Limb (tissue), 2 donors: Measurements from ENCODE around the gene WDR86.
A peak's percentile ranks its signal among the peaks of the same experiment; 100 is the strongest.

Source experiments
- DNase-seq, 2 donors: peaks; one replicate each; pipeline ENCODE4 v3.0.0-alpha.2; 2016; ENCODE audit errors: extremely low spot score in 2 of 2

WDR86 gene, protein sequence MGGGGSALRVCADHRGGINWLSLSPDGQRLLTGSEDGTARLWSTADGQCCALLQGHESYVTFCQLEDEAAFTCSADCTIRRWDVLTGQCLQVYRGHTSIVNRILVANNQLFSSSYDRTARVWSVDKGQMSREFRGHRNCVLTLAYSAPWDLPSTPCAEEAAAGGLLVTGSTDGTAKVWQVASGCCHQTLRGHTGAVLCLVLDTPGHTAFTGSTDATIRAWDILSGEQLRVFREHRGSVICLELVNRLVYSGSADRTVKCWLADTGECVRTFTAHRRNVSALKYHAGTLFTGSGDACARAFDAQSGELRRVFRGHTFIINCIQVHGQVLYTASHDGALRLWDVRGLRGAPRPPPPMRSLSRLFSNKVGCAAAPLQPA

DNA sequence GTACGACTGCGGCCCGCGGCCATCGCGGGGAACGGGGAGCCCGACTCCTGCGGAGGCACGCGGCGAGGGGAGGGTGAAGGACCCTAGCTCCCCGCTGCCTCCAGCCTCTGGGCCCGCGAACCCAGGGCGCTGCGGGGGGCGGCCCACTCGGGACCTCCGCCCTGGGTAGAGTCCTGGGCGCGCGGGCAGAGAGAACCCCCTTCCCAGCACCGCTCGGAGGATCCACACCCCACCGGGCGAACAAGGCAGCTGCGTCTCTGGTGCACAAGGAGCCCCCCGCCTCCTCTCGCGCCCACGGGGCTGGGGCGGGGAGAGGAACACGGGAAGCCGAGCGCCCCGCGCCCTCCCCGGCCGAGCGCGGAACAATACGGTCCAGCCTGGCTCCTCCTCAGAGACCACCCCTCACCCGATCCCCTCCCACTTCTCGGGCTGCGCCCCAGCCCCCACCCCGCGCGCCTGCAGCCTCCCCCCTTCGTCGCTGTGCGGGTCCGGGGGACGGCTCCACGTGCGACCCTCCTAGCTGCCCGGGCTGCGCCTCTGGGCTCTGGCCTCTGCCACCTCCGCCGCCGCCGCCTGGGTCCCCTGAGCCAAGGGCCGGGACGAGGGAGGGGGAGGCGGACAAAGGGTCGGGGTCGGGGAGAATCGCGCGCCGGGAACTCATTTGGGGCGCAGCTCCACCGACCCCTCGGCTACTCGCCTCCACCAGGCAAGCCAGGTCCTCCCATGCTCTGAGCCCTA is at the start of gene WDR86:
Gene WDR86 (minus strand): TSS at position 372 of the 738 bp plus-strand sequence. CDS start 449 bp downstream, outside the sequence.
- DNase-seq, result peak; percentile 30 to 85

DNA sequence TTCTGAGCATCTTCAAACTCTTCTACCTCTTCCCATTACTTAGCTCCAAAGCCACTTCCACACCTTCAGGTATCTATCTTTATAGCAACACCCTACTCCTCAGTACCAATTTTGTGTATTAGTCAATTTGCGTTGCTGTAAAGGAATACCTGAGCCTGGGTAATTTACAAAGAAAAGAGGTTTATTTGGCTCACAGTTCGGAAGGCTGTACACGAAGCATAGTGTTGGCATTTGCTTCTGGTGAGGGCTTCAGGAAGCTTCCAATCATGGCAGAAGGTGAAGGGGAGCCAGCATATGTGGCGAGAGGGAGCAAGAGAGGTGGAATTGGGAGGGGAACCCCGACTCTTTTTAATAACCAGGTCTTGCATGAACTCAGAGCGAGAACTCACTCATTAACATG is 47.7 kb upstream of the WDR86 start:
- no peak for DNase-seq

DNA sequence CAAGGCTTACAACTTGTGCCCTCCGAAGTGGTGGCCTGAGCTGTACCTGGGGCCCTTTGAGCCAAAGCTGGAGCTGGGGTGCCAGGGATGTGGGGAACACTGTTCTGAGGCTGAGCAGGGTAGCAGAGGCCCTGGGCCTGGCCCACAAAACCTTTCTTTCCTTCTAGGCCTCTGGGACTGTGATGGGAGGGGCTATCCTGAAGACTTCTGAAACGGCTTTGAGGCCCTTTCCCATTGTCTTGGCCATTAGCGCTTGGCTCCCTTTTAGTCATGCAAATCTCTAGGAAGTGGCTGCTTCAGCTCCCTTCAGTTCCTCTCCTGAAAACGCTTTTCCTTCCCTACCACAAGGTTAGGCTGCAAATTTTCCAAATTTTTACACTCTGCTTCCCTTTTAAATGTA is 46.9 kb upstream of the WDR86 start:
- DNase-seq, result no peak

DNA sequence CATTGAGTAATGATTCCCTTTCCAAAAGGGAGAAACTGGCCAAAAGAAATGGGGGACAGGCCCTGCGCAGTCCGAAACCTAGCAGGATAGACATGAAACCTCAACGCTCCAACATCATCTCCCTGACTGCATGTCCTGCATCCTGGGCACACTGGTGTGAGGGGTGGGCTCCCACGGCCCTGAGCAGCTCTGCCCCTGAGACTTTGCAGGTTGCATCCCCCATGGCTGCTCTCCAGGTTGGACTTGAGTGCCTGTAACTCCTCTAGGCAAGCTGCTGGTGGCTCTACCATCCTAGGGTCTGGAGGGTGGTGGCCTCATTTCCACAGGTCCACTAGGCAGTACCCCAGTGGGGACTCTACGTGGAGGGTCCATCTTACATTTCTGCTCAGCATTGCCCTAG is 46.4 kb upstream of the WDR86 start:
- no peak for DNase-seq

DNA sequence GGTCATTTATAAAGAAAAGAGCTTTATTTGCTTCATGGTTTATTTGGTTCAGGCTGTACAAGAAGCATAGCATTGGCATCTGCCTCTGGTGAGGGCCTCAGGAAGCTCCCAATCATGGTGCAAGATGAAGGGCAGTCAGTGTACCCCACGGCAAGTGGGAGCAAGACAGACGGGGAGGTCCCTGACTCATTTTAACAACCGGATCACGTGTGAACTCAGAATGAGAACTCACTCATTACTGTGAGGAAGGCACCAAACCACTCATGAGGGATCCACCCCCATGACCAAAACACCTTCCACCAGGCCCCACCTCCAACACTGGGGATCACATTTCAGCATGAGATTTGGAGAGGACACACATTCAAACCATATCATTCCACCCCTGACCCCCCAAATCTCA is 45.9 kb upstream of the WDR86 start:
- DNase-seq, result no peak

DNA sequence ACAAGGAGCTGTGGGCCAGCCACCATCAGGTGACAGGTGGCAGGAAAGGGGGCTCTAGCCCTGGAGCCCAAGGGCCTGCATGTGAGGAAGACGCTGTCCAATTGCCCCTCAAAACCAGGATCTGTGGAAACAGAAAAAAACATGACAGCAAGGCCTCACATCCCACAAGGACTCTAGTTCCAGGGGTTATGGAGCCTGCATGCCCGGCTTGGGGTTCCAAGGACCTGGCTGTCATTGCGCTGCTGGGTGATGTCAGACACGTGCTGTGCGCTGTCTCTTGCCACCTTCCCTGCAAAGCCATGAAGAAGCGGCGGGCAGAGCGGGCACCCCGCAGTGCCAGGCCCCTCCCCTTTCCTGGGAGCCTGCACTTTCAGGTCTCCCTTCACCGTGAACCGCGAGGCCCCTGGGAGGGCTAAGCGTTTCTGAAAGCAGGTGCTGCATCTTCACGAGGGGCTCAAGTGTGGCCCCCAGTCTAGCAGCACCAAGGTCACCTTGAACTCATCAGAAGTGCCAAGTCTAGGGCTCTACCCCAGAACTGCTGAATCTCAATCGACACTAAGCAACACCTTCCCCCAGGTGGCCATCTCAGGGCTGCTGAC is 45.2 kb upstream of the WDR86 start:
- DNase-seq, result no peak

DNA sequence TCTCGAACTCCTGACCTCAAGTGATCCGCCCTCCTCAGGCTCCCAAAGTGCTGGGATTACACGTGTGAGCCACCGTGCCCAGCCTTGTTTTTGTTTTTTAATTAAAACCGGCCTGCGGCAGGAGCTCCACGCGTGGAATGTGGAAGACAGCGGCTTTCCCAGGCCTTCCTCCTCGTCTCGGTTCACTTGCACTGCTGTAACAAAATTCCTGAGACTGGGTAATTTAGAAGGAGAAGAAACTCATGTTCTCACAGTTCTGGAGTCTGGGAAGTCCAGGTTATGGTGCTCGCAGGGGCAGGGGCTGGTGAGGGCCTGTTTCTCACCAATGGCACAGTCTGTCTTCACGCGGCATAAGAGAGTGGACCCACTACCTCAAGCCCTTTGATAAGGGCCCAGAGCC is 44.5 kb upstream of the WDR86 start:
- no peak for DNase-seq

DNA sequence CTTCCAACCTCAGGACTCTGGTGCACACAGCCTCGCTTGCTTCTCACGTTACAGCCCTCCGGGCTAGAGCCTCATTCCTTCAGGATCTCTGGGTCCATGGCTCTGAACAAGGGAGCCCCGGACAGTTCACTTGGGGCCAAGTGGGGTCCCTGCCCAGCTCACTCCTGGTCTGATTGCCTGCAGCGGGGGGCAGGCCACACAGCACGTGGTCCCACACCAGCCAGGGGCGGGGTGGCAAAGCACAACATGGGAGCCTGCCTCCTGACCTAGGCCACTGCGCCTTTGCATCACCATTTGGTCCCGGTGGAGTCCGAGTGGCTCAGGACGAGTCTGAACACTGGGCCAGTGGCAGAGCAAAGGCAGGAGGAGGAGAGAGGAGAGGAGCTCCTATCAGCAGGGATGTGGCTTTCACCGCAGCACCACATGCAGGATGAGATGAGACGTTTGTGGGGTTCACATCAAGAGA is 43.5 kb upstream of the WDR86 start:
- DNase-seq, result no peak

DNA sequence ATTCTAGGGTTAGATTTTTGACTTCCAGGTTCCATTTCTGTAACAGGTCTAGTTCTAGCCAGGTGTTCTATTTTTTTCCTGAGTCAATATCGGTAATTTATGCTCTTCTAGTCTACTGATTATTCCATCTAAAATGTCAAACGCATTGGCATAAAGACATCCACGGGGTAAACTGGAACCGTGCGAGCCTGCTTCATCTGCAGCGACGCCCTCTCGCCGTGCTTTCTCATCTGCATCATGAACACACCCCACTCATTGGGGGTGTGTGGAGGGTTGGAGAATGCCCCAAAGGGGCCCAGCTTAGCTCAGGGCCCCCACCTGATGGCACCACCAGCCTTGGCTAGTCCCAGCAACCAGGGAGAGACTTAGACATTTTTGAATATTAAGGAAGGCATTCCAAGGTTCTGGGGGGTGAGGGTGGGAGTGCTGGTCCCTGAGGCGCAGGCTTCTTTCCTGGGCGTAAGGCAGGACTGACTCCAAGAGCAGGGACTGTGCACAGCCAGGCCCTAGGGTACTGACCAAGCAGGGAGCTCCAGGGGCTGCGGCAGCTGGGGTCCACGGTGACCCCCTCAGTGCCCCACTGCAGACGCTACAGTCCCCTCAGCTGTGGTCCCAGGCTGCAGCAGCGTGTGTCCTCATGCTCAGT is 43.0 kb upstream of the WDR86 start:
- DNase-seq, result no peak

DNA sequence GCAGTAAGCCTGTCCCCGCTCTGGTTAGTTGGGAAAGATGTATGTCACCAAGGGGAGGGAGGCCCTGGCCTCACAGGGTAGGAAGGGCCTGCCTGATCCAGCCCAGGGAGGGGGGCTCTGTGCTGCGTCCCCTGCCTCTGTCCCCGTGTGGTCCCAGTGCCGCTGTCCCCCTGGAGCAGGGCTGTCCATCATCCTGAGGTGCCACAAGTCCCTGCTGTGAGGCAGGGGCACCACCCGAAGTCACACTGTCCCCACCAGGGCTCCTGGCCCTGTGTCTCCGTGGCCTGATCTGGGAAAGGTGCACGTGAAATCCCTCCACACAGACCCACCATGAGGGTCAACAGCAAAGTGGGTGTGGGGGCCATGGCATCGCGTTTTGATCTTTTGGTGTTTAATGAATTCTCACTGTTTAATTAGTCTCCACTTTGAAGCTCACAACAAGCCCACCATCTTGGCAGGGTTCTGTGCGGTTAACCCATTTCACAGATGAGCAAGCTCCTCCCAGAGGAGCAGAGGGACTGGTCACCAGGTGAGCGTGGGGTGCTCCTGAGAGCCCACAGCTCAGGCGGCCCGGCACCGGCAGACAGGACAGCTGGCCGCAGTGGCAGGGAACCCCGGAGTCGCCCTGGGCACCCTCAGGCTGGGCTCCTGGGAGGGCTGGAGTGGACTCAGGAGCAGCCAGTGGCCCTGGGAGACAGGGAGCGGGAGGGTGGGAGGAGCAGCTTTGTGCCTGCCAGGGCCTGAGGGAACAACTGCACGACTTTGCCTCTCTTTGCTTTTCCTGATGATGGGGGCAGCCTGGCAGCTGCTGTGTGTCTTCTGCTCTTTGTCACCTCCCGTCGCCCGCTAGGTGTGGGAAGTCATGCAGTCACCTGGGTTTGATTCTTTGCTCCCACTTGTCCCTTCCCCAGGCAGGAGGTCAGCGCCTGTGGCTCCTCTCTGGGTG is 42.1 kb upstream of the WDR86 start:
- DNase-seq, result no peak

DNA sequence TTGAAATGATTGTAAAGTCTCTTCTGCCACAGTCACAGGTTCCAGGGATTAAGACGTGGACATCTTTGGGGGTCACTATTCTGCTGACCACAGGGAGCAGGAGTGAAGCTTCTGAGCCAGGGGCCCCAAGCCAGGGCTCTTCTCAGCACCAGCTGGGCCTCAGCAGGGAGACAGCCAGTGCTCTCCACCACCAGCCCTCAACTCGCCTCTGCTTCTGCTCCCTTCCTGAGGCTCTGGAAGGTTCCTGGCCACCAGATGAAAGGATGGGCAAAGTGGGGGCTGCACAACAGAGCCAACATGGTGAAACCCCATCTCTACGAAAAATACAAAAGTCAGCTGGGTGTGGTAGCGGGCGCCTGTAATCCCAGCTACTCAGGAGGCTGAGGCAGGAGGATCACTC is 41.3 kb upstream of the WDR86 start:
- DNase-seq, result no peak

DNA sequence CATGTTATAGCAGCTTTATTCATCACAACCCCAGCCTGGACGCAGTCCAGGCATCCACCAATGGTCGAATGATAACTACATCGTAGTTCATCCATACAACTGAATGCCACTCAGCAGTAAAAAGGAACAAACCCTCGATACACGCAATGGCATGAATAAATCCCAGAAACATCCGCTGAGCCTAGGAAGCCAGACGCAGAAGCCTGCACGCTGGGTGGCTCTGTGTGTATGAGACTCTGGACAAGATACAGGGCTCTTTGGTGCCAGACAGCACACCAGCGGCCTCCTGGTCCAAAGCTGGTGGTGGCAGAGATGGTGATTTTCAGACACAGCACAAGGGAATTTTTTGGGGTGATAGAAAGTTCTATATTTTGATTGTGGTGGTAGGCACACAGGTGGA is 40.2 kb upstream of the WDR86 start:
- DNase-seq, result no peak

DNA sequence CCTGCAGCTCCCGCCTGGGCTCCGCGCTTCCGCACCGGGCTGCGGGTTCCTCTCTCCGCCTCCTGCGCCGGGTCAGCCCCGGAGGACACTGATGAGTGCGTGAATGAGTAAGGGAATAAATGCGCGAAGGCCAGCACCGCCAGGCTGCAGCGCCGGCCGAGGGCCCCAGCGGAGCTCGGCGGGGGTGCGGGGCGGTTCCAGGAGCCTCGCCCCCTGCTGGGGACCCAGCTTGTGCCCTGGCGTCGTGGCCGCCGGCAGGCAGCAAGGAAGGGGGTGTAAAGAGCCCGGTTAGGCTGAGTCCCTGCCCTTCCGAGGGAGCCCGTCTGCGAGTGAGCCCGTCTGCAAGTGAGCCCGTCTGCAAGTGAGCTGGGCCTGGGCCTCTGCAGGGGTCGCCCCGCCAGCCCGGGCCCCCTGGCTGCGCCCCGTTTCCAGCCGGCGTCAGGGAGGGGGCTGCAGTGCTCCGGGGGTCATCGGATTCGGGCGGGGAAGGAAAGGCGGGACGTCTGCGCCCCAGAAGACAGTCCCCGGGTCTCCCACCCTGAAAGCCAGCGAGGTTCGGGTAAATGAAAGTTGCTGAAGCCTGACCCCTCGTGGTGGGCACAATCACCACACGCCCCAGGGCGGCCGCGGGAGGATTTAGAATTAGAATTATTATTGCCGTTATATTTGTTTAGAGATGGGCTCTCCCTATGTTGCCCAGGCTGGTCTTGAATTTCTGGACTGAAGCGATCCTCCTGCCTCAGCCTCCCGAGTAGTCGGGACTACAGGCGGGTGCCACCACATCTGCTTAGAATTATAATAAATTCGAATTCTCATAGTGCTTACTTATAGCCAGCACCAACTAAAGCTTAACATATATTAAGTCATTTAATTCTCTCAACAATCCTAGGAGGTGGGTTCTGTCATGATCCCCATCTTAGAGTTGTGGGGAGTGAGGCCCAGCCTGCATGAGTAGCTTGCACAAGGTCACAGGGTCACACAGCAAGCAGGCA is 38.7 kb upstream of the WDR86 start:
- peak; percentile 62 to 84 for DNase-seq

DNA sequence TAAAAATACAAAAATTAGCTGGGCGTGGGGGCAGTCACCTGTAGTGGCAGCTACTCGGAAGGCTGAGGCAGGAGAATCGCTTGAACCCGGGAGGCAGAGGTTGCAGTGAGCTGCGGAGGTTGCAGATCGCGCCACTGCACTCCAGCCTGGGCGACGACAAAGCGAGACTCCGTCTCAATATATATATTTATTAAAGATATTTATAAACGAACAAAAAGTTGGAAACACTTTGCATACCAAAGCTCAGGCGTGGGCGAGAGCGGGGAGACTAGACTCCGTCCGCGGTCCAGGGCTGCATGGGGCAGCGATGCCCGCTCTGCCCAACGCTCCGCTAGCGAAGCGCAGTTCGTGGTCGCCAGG is 38.0 kb upstream of the WDR86 start:
- DNase-seq, result no peak

DNA sequence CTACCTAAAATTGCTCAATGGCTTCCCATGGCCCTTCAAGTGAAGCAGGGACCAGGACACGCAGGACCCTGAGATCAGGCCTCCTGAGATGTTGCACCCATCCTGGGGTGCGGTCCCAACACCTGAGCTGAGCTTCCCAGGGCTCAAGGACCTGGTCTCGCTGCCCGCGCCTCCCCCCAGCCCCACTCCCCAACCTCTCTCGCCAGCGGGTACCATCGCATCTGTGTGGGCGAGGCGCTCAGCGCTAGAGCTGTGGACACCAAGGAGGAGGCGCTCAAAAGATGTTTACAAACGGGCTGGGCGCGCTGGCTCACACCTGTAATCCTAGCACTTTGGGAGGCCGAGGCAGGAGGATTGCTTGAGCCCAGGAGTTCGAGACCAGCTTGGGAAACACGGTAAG is 37.5 kb upstream of the WDR86 start:
- no peak for DNase-seq

DNA sequence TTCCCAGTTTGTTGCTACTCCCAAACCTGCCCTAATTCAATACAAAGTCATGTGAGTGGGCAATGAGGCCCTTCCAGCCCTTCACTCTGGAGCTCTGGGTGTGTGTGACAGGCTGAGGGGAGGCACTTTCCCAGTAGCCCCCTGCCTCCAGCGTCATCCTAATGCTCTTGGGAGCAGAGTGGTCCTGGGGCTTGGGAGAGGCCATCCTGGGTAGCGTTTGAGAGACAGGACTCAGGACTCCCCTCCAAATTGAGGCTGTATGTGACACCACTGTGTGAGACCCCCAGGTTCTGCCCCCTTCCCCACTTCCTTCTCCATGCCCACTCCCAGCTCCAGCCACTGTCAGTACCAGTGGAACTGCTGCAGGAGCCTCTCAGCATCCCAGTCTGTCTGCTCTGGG is 36.6 kb upstream of the WDR86 start:
- no peak for DNase-seq

DNA sequence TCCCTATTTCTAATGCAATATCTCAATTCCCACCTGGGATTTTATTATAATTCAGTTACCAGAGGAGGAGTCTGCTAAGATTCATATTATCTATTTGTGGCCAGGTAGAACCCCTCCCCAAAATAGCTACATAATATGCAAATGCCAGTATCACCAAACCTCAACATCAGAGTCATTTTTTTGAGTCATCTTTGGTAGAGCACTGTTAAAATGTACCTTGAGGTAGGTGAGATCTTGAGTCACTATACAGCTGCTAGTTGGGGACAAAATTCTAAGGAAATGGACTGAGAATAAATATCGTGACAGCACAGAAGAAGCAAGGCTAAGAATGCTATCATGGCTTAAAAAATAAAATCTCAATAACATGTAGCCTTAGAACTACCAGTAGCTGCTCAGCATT is 34.8 kb upstream of the WDR86 start:
- DNase-seq, result no peak

DNA sequence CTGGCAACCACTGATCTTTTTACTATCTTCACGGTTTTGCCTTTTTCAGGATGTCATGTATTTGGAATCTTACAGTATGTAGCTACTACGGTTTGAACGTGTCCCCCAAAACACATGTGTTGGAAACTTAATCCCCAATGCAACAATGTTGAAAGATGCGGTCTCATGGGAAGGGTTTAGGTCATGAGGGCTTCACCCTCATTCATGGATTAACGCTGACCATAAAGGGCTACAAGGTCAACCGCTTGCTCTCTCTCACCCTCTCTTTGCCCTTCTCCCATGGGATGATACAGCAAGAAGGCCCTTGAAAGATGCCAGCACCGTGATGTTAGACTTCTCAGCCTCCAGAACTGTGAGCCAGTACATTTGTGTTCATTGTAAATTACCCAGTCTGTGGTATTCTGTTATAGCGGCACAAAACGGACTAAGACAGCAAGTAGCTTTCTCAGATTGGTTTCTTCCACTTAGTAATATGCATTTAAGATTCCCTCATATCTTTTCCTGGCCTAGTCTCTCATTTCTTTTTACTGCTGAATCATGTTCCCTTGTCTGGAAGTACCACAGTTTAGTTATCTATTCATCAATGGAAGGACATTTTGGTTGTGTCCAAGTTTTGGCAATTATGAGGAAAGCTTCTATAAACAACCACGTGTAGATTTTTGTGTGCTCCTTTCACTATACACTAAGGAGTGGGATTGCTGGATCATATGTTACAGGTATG is 33.1 kb upstream of the WDR86 start:
- DNase-seq, result no peak

DNA sequence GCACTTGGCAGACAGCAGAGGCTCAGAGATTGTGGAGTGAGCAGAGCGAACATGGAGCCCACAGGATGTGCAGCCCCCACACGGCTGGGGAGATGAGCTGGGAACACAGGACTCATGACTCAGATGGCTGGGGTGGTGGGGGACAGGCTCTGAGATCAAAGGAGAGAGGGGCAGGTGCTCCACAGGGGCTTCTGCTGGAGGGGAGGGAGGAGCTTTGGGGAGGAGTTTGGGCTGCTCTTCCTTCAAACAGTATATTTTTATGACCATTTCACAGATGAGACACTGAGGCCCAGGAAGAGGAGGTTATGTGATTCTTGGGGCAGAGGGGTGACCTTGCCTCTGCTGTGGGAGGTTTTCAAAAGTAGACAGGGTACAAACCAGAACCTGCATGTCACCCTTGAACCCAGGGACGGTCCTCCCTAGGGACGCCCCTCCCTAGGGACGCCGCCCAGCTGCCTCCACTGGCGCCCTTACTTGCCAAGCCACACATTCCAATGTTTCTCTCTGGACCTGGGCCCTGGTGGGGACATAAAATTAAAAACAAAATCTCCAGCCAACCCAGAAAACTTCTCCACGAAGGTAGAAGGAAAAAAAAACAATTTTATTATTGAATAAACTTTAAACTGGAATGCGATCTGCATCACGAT is 31.1 kb upstream of the WDR86 start:
- no peak for DNase-seq
